AG04449 (cell line): Measurements from ENCODE around the gene EPHB2.

Experiments
- CTCF ChIA-PET: fragments of 350-600 bp; formaldehyde crosslinking; extraction: SDS; loops from one replicate; lab custom pipeline; 2021; ENCODE audit warnings: antibody characterized with exemption; lab: Yijun Ruan, JAX
- POLR2A ChIA-PET: fragments of 400-600, 350-600 bp; formaldehyde crosslinking; extraction: SDS; loops from one replicate; lab custom pipeline; 2020; ENCODE audit warnings: antibody characterized with exemption, inconsistent platforms; lab: Yijun Ruan, JAX
- DNase-seq: peaks from one replicate; pipeline ENCODE4 v3.0.0-alpha.2; 2010; ENCODE audit warnings: low read depth, low spot score
- H3K4me3 ChIP-seq: 2 replicates; pipeline ENCODE4 v1.5.1; 2011; ENCODE audit warnings: low read depth, mild to moderate bottlenecking, control low read depth, low read length
- CTCF ChIP-seq: IDR thresholded peaks from one replicate; pipeline ENCODE4 v1.5.1; 2011; ENCODE audit warnings: mild to moderate bottlenecking, moderate library complexity, low read length, control low read depth, inconsistent platforms; ENCODE audit not compliant: insufficient read depth; ENCODE audit errors: missing control alignments

The EPHB2 gene

GRCh38 chr1:22800629-22801028, 90.0 kb downstream of the EPHB2 start:
- ChIA-PET POLR2A (no interaction called here), CTCF (no interaction called here)
- H3K4me3 ChIP-seq, result no peak overlapping the region
- DNase-seq, result no peak
- no peak for TF ChIP-seq CTCF

- TF ChIP-seq CTCF, result no peak
Measured at GRCh38 chr1:22801347-22801746, 90.7 kb downstream of the EPHB2 start.

GRCh38 chr1:22801761-22802160, 91.1 kb downstream of the EPHB2 start:
- H3K4me3 ChIP-seq, result no peak overlapping the region
- CTCF ChIA-PET, result interaction anchor here (1.7 kb wide), 1 partner anchor 10 kb away, joined by 4 read pairs; no protein-coding TSS in a partner anchor
- no peak for DNase-seq
- no peak for TF ChIP-seq CTCF
- POLR2A ChIA-PET, result no interaction called here

More at GRCh38 chr1:22801347-22801746, 90.7 kb downstream of the EPHB2 start:
- DNase-seq, result no peak
- ChIA-PET CTCF (no interaction called here), POLR2A (no interaction called here)
- no peak overlapping the region for H3K4me3 ChIP-seq

- POLR2A ChIA-PET, result no interaction called here
- CTCF ChIA-PET, result interaction anchor here (1.6 kb wide), 1 partner anchor 99 kb away, joined by 5 read pairs; no protein-coding TSS in a partner anchor
- DNase-seq, result no peak
- no peak for TF ChIP-seq CTCF
- H3K4me3 ChIP-seq, result no peak overlapping the region
Measured at GRCh38 chr1:22803833-22804232, 93.2 kb downstream of the EPHB2 start.

- DNase-seq, result no peak
- no peak overlapping the region for H3K4me3 ChIP-seq
- ChIA-PET POLR2A (no interaction called here), CTCF (interaction anchor here (1.4 to 1.6 kb wide), 2 partner anchors 100 kb away, joined by 3 to 5 read pairs; no protein-coding TSS in a partner anchor)
- TF ChIP-seq CTCF, result no peak
Measured at GRCh38 chr1:22804406-22804805, 93.8 kb downstream of the EPHB2 start.

- TF ChIP-seq CTCF, result no peak
- no peak for DNase-seq
- H3K4me3 ChIP-seq, result no peak overlapping the region
- POLR2A ChIA-PET, result no interaction called here
- CTCF ChIA-PET, result interaction anchor here (1.2 to 1.4 kb wide), 2 partner anchors 13 to 101 kb away, joined by 3 read pairs; no protein-coding TSS in a partner anchor
Measured at GRCh38 chr1:22804969-22805671, 94.5 kb downstream of the EPHB2 start.
